K562 (cell line): ENCODE measurements around the gene NIPAL4. TPM values are rescaled to one million over a fixed set of nuclear protein-coding genes. Genes with fewer than 3 reads are reported as not detected.

ENCODE experiments used
- ATAC-seq: fragments of 200-7000 bp; cut with Tn5 transposase; 3 replicates; pipeline ENCODE4 v1.9.1; 2020; ENCODE audit warnings: moderate library complexity
- BruUV-seq: library from RNA; stranded (reverse); fragments of 400-500 nt; replicated peaks from 2 replicates; lab custom pipeline; 2021; lab: Mats Ljungman, UMichigan
- CTCF ChIA-PET: fragments of 300-600 bp; formaldehyde crosslinking; extraction: SDS; loops from one replicate; lab custom pipeline; 2021; ENCODE audit warnings: low intra/inter-chr PET ratio; lab: Yijun Ruan, JAX
- POLR2A ChIA-PET: fragments of 300-600, 350-650 bp; sonication (Branson Sonifier 250); formaldehyde crosslinking; extraction: SDS; loops from one replicate; lab custom pipeline; 2021; ENCODE audit warnings: antibody characterized with exemption, inconsistent platforms; lab: Yijun Ruan, JAX
- DNase-seq, 4 experiments: peaks; one replicate each; pipeline versions ENCODE4 v3.0.0 to v3.0.0-alpha.2; 2011 to 2018; ENCODE audit warnings: low spot score in 3 of 4, mixed read lengths in 3 of 4; ENCODE audit errors: extremely low read depth in 1 of 4
- FAIRE-seq: peaks from 2 replicates; lab custom pipeline; 2011; peaks lifted over from hg19 to GRCh38; lab: Jason Lieb, UNC
- H2AFZ ChIP-seq: 2 replicates; pipeline ENCODE4 v1.6.0; 2011; ENCODE audit warnings: low read depth, low read length, control low read depth, inconsistent platforms
- H3K27ac ChIP-seq: fragments of 200-600 bp; 3 replicates; pipeline ENCODE4 v1.8.0; 2011; ENCODE audit warnings: low read depth, mild to moderate bottlenecking, control low read depth, inconsistent platforms, low read length, moderate library complexity, mixed read lengths; ENCODE audit errors: extremely low read depth
- H3K27me3 ChIP-seq, 2 experiments: fragments of 300-600 bp in 1 of 2; 2 replicates in 1 of 2; 3 replicates in 1 of 2; pipeline versions ENCODE4 v1.6.0 to v1.8.0; 2011; ENCODE audit warnings: inconsistent platforms in 2 of 2, low read length in 2 of 2, mild to moderate bottlenecking in 1 of 2, mixed read lengths in 1 of 2, moderate library complexity in 1 of 2; ENCODE audit not compliant: control insufficient read depth in 2 of 2, insufficient read depth in 2 of 2
- H3K36me3 ChIP-seq: fragments of 300-600 bp; 3 replicates; pipeline ENCODE4 v1.8.0; 2011; ENCODE audit warnings: mild to moderate bottlenecking, low read length, inconsistent platforms; ENCODE audit not compliant: control insufficient read depth, insufficient read depth
- H3K4me1 ChIP-seq, 2 experiments: fragments of 200-600 bp in 1 of 2; replicated peaks in 1 of 2; 2 replicates in 1 of 2; 3 replicates in 1 of 2; pipeline versions ENCODE4 v1.5.1 to v1.8.0; 2011; ENCODE audit warnings: inconsistent platforms in 2 of 2, low read length in 2 of 2, mild to moderate bottlenecking in 1 of 2, mixed read lengths in 1 of 2, moderate library complexity in 1 of 2; ENCODE audit not compliant: control insufficient read depth in 2 of 2, insufficient read depth in 2 of 2
- H3K4me2 ChIP-seq: 2 replicates; pipeline ENCODE4 v1.6.1; 2011; ENCODE audit warnings: low read length, control low read depth, inconsistent platforms, mixed read lengths; ENCODE audit not compliant: insufficient read depth
- H3K4me3 ChIP-seq: fragments of 200-600 bp; sonication (generic), shearing (Covaris generic); 2 replicates; pipeline ENCODE4 v1.5.1; 2016; ENCODE audit warnings: control low read depth, inconsistent platforms
- H3K79me2 ChIP-seq: fragments of 200-600 bp; 3 replicates; pipeline ENCODE4 v1.8.0; 2011; ENCODE audit warnings: low read length, inconsistent platforms; ENCODE audit not compliant: control insufficient read depth, insufficient read depth
- H3K9ac ChIP-seq, 2 experiments: 2 replicates each; pipeline versions ENCODE4 v1.6.0 to v1.6.1; 2011; ENCODE audit warnings: low read depth in 2 of 2, low read length in 2 of 2, control low read depth in 1 of 2, inconsistent platforms in 1 of 2, mild to moderate bottlenecking in 1 of 2, mixed read lengths in 1 of 2; ENCODE audit not compliant: insufficient read depth in 1 of 2
- H3K9me1 ChIP-seq: one replicate; pipeline ENCODE4 v1.6.0; 2011; ENCODE audit warnings: inconsistent platforms, mild to moderate bottlenecking, low read length, moderate library complexity; ENCODE audit not compliant: control insufficient read depth, insufficient read depth
- H3K9me3 ChIP-seq: replicated peaks from 2 replicates; pipeline ENCODE4 v1.5.1; 2011; ENCODE audit warnings: low read depth, low read length, inconsistent platforms; ENCODE audit not compliant: control insufficient read depth, insufficient read depth
- H4K20me1 ChIP-seq: replicated peaks from 2 replicates; pipeline ENCODE4 v1.6.1; 2011; ENCODE audit warnings: low read length, inconsistent platforms, mixed read lengths; ENCODE audit not compliant: control insufficient read depth, insufficient read depth
- JUND ChIP-seq, 2 experiments: IDR thresholded peaks; 2 replicates in 1 of 2; 3 replicates in 1 of 2; pipeline ENCODE4 v1.6.1; 2011; ENCODE audit warnings: borderline replicate concordance in 2 of 2, low read depth in 2 of 2, low read length in 2 of 2, improper control_type of control experiment in 1 of 2, missing biosample characterization in 1 of 2, missing genetic modification characterization in 1 of 2, missing genetic modification reagents in 1 of 2
- KAT8 ChIP-seq: fragments of 450-650 bp; IDR thresholded peaks from 2 replicates; pipeline ENCODE4 v1.6.1; 2016; ENCODE audit warnings: low read depth, mild to moderate bottlenecking
- KDM4B ChIP-seq, 2 experiments: fragments of 450-650 bp in 1 of 2; sonication (generic) in 1 of 2; IDR thresholded peaks; 2 replicates each; pipeline ENCODE4 v1.6.1; 2016 to 2017; ENCODE audit warnings: borderline replicate concordance in 2 of 2, antibody characterized with exemption in 1 of 2, low read depth in 1 of 2, mild to moderate bottlenecking in 1 of 2
- L3MBTL2 ChIP-seq: fragments of 450-650 bp; IDR thresholded peaks from 2 replicates; pipeline ENCODE4 v1.6.1; 2016; ENCODE audit warnings: mild to moderate bottlenecking, moderate library complexity
- NCOA6 ChIP-seq: fragments of 450-650 bp; IDR thresholded peaks from 2 replicates; pipeline ENCODE4 v1.6.1; 2017; ENCODE audit warnings: mild to moderate bottlenecking
- NCOR1 ChIP-seq: fragments of 450-650 bp; IDR thresholded peaks from 2 replicates; pipeline ENCODE4 v1.6.1; 2016; ENCODE audit warnings: mild to moderate bottlenecking, moderate library complexity
- NR2C2 ChIP-seq, 2 experiments: fragments of 200-800 bp in 1 of 2; sonication (Bioruptor generic) in 1 of 2; sonication (generic) in 1 of 2; formaldehyde crosslinking in 1 of 2; IDR thresholded peaks; 2 replicates each; pipeline versions ENCODE4 v1.6.1 to v1.8.0; 2016 to 2022; ENCODE audit warnings: mild to moderate bottlenecking in 1 of 2, missing compliant biosample characterization in 1 of 2, missing genetic modification characterization in 1 of 2, missing genetic modification reagents in 1 of 2
- PHF20 ChIP-seq: fragments of 450-650 bp; IDR thresholded peaks from 2 replicates; pipeline ENCODE4 v1.6.1; 2018; ENCODE audit not compliant: partially characterized antibody
- PREB ChIP-seq: sonication (generic); formaldehyde crosslinking; IDR thresholded peaks from 2 replicates; pipeline ENCODE4 v1.8.1; 2023; ENCODE audit warnings: mild to moderate bottlenecking, missing genetic modification reagents
- SMARCB1 ChIP-seq: IDR thresholded peaks from 2 replicates; pipeline ENCODE4 v1.6.1; 2011; ENCODE audit warnings: improper control_type of control experiment, low read depth; ENCODE audit not compliant: insufficient read length
- ZKSCAN8 ChIP-seq: fragments of 200-800 bp; sonication (Bioruptor generic); IDR thresholded peaks from 2 replicates; pipeline ENCODE4 v1.6.1; 2016; ENCODE audit warnings: missing genetic modification characterization, missing compliant biosample characterization
- WGBS: fragments of 100-300 bp; shearing (Covaris generic); methylation state at CpG from one replicate; pipeline ENCODE4 v1.1.6; 2016; ENCODE audit warnings: low coverage, mixed read lengths; ENCODE audit not compliant: insufficient coverage; ENCODE audit errors: missing lambda C conversion rate; 5-methylcytosine and 5-hydroxymethylcytosine counted together
- in situ Hi-C: fragments of 300-500 bp; cut with MboI; formaldehyde crosslinking; loops from 4 replicates; pipeline ENCODE4 v1.15.0; 2018; ENCODE audit warnings: inconsistent platforms, mixed read lengths
- intact Hi-C: fragments of 100-400 bp; cut with micrococcal nuclease; formaldehyde crosslinking; loops from 2 replicates; pipeline ENCODE4 v1.14.2; 2022
- polyA plus RNA-seq, 8 experiments: library from polyadenylated mRNA; depleted of rRNA in 4 of 8; stranded (reverse) in 5 of 8; unstranded in 3 of 8; fragments of >200 nt; fragmentation: Nextera tagmentation in 2 of 8; fragmentation: Illumina TruSeq in 1 of 8; extraction: Ambion mirVana in 2 of 8; extraction: Trizol in 1 of 8; gene quantifications; 2 replicates each; pipeline versions ENCODE4 v1.2.1 to v1.2.3, GENCODE V29; 2011 to 2014; ENCODE audit warnings: inconsistent platforms in 1 of 8, missing spikeins in 1 of 8
- total RNA-seq, 7 experiments: library from RNA; depleted of rRNA in 6 of 7; stranded (reverse); fragments of >200 nt in 6 of 7; fragmentation: Illumina TruSeq in 2 of 7; extraction: Trizol in 2 of 7; gene quantifications; 2 replicates each; pipeline versions ENCODE4 v1.2.1 to v1.2.3, GENCODE V29; 2011 to 2021; ENCODE audit warnings: low replicate concordance in 1 of 7

Gene NIPAL4
- total and polyA plus RNA-seq, 9 of the 15 experiments (the other 6 are each of a cell fraction or from before 2014, with no cell fraction given): not detected

- CTCF ChIA-PET: no interaction called here
- BruUV-seq: no TSS peak
- FAIRE-seq (no peak), ATAC-seq (no peak), DNase-seq (no peak)
- no peaks in the 10 kb centered on the region; the same call in 1 of the 2 replicates for H4K20me1 ChIP-seq
- H3K79me2 ChIP-seq: no peaks in the 10 kb centered on the region
- H3K4me2 ChIP-seq: peak overlapping the region; percentile 38; the same call in 1 of the 2 replicates
- intact Hi-C loops (no loop called here), in situ Hi-C loops (no loop called here)
- POLR2A ChIA-PET: interaction anchor here (0.6 kb wide), 1 partner anchor 855 kb away, joined by 3 read pairs; no protein-coding TSS in a partner anchor
- no peaks in the 10 kb centered on the region for H3K9me3 ChIP-seq
- peaks cover 8 to 23% of the 10 kb centered on the region in 2 experiments; a peak in 3 of 5 replicates for H3K27me3 ChIP-seq
- 6% methylated on average over 8 of the region's 9 CpGs for WGBS
- H3K4me3 ChIP-seq: no peak overlapping the region
- no peak overlapping the region; a peak in 1 of 4 replicates for H3K9ac ChIP-seq
- peaks cover 5 to 7% of the 10 kb centered on the region in 2 experiments; a peak in 3 of 5 replicates for H3K4me1 ChIP-seq
- no peaks in the 10 kb centered on the region for H3K36me3 ChIP-seq
- H3K9me1 ChIP-seq: no peaks in the 10 kb centered on the region
- no peak overlapping the region for H3K27ac ChIP-seq
- H2AFZ ChIP-seq: peak overlapping the region; percentile 22; the same call in 1 of the 2 replicates
- no peak for TF ChIP-seq NCOR1
- no peak for TF ChIP-seq PHF20
- TF ChIP-seq ZKSCAN8 (CRISPR knock-in tag): peak; percentile 96
- 0 out of 2 replicates have a peak, but pooled peaks have one; percentile 14 for TF ChIP-seq JUND (IDR thresholded peaks at IDR 0.05; ENCODE audit: borderline replicate concordance, low read depth, low read length)
- TF ChIP-seq JUND (tag; IDR thresholded peaks at IDR 0.05; ENCODE audit: borderline replicate concordance, low read depth, low read length): no peak
- no peak for TF ChIP-seq KDM4B (IDR thresholded peaks at IDR 0.05; ENCODE audit: borderline replicate concordance in 2 of 2, low read depth in 1 of 2)
- peak; percentile 75 for TF ChIP-seq L3MBTL2
- TF ChIP-seq KAT8: no peak
- 0 out of 2 replicates have a peak, but pooled peaks have one; percentile 35 for TF ChIP-seq PREB (CRISPR knock-in tag)
- no peak for TF ChIP-seq NR2C2 (CRISPR knock-in tag; IDR thresholded peaks at IDR 0.05)
- peak; percentile 41; the same call in 1 of the 2 replicates for TF ChIP-seq NR2C2 (tag; IDR thresholded peaks at IDR 0.05)
- TF ChIP-seq NCOA6: no peak
- TF ChIP-seq SMARCB1: no peak
Measured at GRCh38 chr5:157463621-157464518, 3.9 kb downstream of the NIPAL4 start.
